Kidney (tissue), 14 donors: ENCODE results near the gene TGIF1. TPM values are rescaled to one million over a fixed set of nuclear protein-coding genes. Genes with fewer than 3 reads are reported as not detected.

Experiments used
- DNase-seq, 5 donors: peaks; one replicate each; pipeline ENCODE4 v3.0.0-alpha.2; 2013 to 2020
- FAIRE-seq: peaks from 2 replicates; lab custom pipeline; 2012; peaks lifted over from hg19 to GRCh38; lab: Jason Lieb, UNC
- H3K27ac ChIP-seq, 2 donors: one replicate each; pipeline ENCODE4 v1.7.0; 2013; ENCODE audit warnings: low read depth in 2 of 2, low read length in 2 of 2, inconsistent platforms in 1 of 2
- H3K27me3 ChIP-seq: one replicate; pipeline ENCODE4 v1.7.1; 2013; ENCODE audit warnings: low read length, inconsistent platforms; ENCODE audit not compliant: control insufficient read depth, insufficient read depth
- H3K36me3 ChIP-seq, 3 donors: one replicate each; pipeline versions ENCODE4 v1.7.0 to v1.7.1; 2013; ENCODE audit warnings: low read length in 3 of 3, control low read depth in 1 of 3, inconsistent platforms in 1 of 3; ENCODE audit not compliant: insufficient read depth in 3 of 3, control insufficient read depth in 2 of 3
- H3K4me1 ChIP-seq, 3 donors: one replicate each; pipeline versions ENCODE4 v1.7.0 to v1.7.1; 2013; ENCODE audit warnings: low read length in 3 of 3, inconsistent platforms in 1 of 3, low read depth in 1 of 3; ENCODE audit not compliant: control insufficient read depth in 2 of 3, insufficient read depth in 2 of 3
- H3K4me3 ChIP-seq, 3 donors: one replicate each; pipeline versions ENCODE4 v1.7.0 to v1.8.1; 2013; ENCODE audit warnings: low read length in 3 of 3, control low read depth in 1 of 3, inconsistent platforms in 1 of 3
- H3K9ac ChIP-seq, 3 donors: one replicate each; pipeline versions ENCODE4 v1.7.0 to v1.7.1; 2013; ENCODE audit warnings: low read length in 3 of 3, control low read depth in 1 of 3, inconsistent platforms in 1 of 3
- H3K9me3 ChIP-seq, 3 donors: one replicate each; pipeline versions ENCODE4 v1.7.0 to v1.7.1; 2013; ENCODE audit warnings: low read length in 3 of 3, control low read depth in 1 of 3, inconsistent platforms in 1 of 3; ENCODE audit not compliant: control insufficient read depth in 2 of 3, insufficient read depth in 1 of 3
- CTCF ChIP-seq: IDR thresholded peaks from 3 replicates; pipeline ENCODE4 v1.5.1; 2012; ENCODE audit warnings: mild to moderate bottlenecking, moderate library complexity, borderline replicate concordance; ENCODE audit not compliant: insufficient read depth; ENCODE audit errors: extremely low read depth
- intact Hi-C: fragments of 100-400 bp; cut with DNase I; formaldehyde crosslinking; loops from one replicate; pipeline ENCODE4 v1.11.1; 2022
- polyA plus RNA-seq: library from polyadenylated mRNA; stranded (reverse); fragments of 350-450 nt; fragmentation: Illumina TruSeq; extraction: RNeasy Lipid Tissue Mini Kit (QIAGEN cat#74804); gene quantifications from one replicate; pipeline ENCODE4 v1.2.3, GENCODE V29; 2014; ENCODE audit warnings: low read depth, low replicate concordance; ENCODE audit not compliant: insufficient read depth
- total RNA-seq: library from RNA; stranded (reverse); fragmentation: NEBNext Ultra II Directional; extraction: Animal tissue kit (Norgen Biotek cat#: 25700); gene quantifications from one replicate; pipeline ENCODE4 v1.2.1, GENCODE V29; 2021
- donor health status: control.
- donor health status: control.
- donor health status: control.
- donor health status: control.
- donor health status: control.
- donor health status: DM: yes; HTN: yes; CAD: no.
- donor health status: Normal renal cell carcinoma (clear cell type).

TGIF1 gene
- total and polyA plus RNA-seq, 2 donors from 2014 or later, result 38.5 to 93.8 TPM

GRCh38 chr18:3494245-3494526 lies 44.2 kb downstream of the TGIF1 start:
- no peak for FAIRE-seq
- Histone ChIP-seq H3K27me3 (no peaks in the 10 kb centered on the region), H3K9me3 (no peaks in the 10 kb centered on the region), H3K27ac (no peak overlapping the region), H3K9ac (no peak overlapping the region), H3K36me3 (no peaks in the 10 kb centered on the region), H3K4me1 (peaks cover 0 to 2% (median 0%) of the 10 kb centered on the region in 3 donors), H3K4me3 (no peak overlapping the region)
- intact Hi-C loops, result no loop called here
- TF ChIP-seq CTCF, result no peak
- no peak for DNase-seq

GRCh38 chr18:3494569-3494968 lies 44.6 kb downstream of the TGIF1 start:
- no peaks in the 10 kb centered on the region for H3K9me3 ChIP-seq
- DNase-seq, result no peak
- H3K9ac ChIP-seq, result no peak overlapping the region
- intact Hi-C loops, result no loop called here
- H3K36me3 ChIP-seq, result no peaks in the 10 kb centered on the region
- H3K27ac ChIP-seq, result no peak overlapping the region
- no peaks in the 10 kb centered on the region for H3K27me3 ChIP-seq
- peaks cover 0 to 3% (median 2%) of the 10 kb centered on the region in 3 donors for H3K4me1 ChIP-seq
- FAIRE-seq, result no peak
- no peak overlapping the region for H3K4me3 ChIP-seq
- TF ChIP-seq CTCF, result no peak

- intact Hi-C loops, result no loop called here
- H3K4me1 ChIP-seq, result peaks cover 0 to 7% (median 2%) of the 10 kb centered on the region in 3 donors
- H3K9me3 ChIP-seq, result no peaks in the 10 kb centered on the region
- H3K9ac ChIP-seq, result no peak overlapping the region
- TF ChIP-seq CTCF, result no peak
- no peaks in the 10 kb centered on the region for H3K27me3 ChIP-seq
- FAIRE-seq (peak; percentile 72), DNase-seq (no peak)
- no peaks in the 10 kb centered on the region for H3K36me3 ChIP-seq
- no peak overlapping the region for H3K4me3 ChIP-seq
- H3K27ac ChIP-seq, result no peak overlapping the region
Observed at GRCh38 chr18:3495691-3496430, 45.9 kb downstream of the TGIF1 start.
